Skeletal muscle satellite cell (primary cell): ENCODE data around the gene DNAAF1.
A peak's percentile ranks its signal among the peaks of the same experiment; 100 is the strongest.
"Not testable (repeated sequence)": the region's sequence is repeated elsewhere in the genome, so short reads cannot be mapped to it uniquely, and the experiment has no call there.

ENCODE experiments used
- H3K27me3 ChIP-seq: 2 replicates; pipeline ENCODE4 v1.7.0; 2013; ENCODE audit warnings: low read length; ENCODE audit not compliant: control insufficient read depth, insufficient read depth
- H3K36me3 ChIP-seq: 2 replicates; pipeline ENCODE4 v1.7.0; 2013; ENCODE audit warnings: mild to moderate bottlenecking, control low read depth, low read length; ENCODE audit not compliant: insufficient read depth
- H3K4me1 ChIP-seq: 2 replicates; pipeline ENCODE4 v1.7.0; 2013; ENCODE audit warnings: low read length; ENCODE audit not compliant: control insufficient read depth, insufficient read depth
- H3K4me2 ChIP-seq: 2 replicates; pipeline ENCODE4 v1.7.0; 2013; ENCODE audit warnings: mild to moderate bottlenecking, low read length
- H3K4me3 ChIP-seq: 2 replicates; pipeline ENCODE4 v1.7.0; 2013; ENCODE audit warnings: low read length
- H3K9ac ChIP-seq: 2 replicates; pipeline ENCODE4 v1.7.0; 2013; ENCODE audit warnings: mild to moderate bottlenecking, low read depth, low read length, moderate library complexity
- H3K9me3 ChIP-seq: replicated peaks from 2 replicates; pipeline ENCODE4 v1.7.0; 2013; ENCODE audit warnings: mild to moderate bottlenecking, control low read depth, low read length

The DNAAF1 gene

DNA sequence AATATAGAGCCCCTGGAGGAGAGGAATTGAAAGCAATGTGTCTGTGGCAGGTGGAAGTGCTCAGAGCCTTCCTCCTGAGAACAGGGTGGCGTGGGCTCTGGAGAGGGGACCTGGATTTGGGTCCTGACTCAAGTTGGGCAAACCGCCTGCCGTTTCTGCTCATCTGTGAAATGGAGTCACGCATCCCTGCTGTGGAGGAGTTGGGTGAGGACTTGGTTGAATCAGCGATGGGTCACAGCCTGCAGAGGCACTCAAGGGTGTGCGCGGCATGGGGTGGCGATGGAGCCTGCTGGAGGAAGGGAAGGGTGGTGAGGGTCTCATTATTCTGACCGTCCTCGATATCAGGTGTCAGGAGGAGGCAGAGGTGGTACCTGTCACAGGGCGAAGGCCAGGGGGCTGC, 48.9 kb downstream of the DNAAF1 start:
- H3K4me2 ChIP-seq = no peak overlapping the region
- H3K27me3 ChIP-seq = peaks cover 21% of the 10 kb centered on the region
- peaks cover 6% of the 10 kb centered on the region for H3K4me1 ChIP-seq
- H3K9ac ChIP-seq = no peak overlapping the region
- no peaks in the 10 kb centered on the region for H3K36me3 ChIP-seq
- no peaks in the 10 kb centered on the region for H3K9me3 ChIP-seq
- no peak overlapping the region for H3K4me3 ChIP-seq

GRCh38 chr16:84194470-84195200, 49.5 kb downstream of the DNAAF1 start:
- peaks cover 21% of the 10 kb centered on the region for H3K27me3 ChIP-seq
- no peaks in the 10 kb centered on the region for H3K36me3 ChIP-seq
- H3K9ac ChIP-seq = no peak overlapping the region
- no peak overlapping the region for H3K4me3 ChIP-seq
- peaks cover 9% of the 10 kb centered on the region for H3K4me1 ChIP-seq
- no peak overlapping the region for H3K4me2 ChIP-seq
- no peaks in the 10 kb centered on the region for H3K9me3 ChIP-seq

DNA sequence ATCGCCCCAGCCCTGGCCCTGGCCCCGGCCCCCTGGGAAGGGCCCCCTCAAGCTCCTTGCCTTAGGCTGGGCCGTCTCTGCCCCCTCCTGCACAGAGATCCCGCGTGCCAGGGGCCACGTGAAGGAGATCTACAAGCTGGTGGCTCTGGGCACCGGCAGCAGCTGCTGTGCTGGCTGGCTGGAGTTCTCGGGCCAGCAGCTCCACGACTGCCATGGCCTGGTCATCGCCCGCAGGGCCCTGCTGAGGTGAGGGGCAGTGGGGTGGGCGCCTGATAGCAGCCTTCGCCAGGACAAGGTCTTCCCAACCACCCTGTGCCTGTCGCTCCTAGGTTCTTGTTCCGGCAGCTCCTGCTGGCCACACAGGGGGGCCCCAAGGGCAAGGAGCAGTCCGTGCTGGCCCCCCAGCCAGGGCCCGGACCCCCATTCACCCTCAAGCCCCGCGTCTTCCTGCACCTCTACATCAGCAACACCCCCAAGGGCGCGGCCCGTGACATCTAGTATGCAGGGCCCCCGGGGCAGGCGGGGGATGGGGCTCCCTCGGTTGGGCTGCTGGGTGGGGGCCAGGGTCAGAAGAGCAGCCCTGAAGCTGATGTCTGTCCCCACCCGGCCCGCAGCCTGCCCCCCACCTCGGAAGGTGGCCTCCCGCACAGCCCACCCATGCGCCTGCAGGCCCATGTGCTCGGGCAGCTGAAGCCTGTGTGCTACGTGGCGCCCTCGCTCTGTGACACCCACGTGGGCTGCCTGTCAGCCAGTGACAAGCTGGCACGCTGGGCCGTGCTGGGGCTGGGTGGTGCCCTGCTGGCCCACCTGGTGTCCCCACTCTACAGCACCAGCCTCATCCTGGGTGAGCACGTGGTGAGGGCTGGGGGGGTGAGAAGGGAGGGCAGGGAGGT, 50.3 kb downstream of the DNAAF1 start:
- H3K9ac ChIP-seq = no peak overlapping the region
- H3K4me3 ChIP-seq = no peak overlapping the region
- no peak overlapping the region for H3K4me2 ChIP-seq
- peaks cover 16% of the 10 kb centered on the region for H3K4me1 ChIP-seq
- no peaks in the 10 kb centered on the region for H3K9me3 ChIP-seq
- no peaks in the 10 kb centered on the region for H3K36me3 ChIP-seq
- H3K27me3 ChIP-seq = peaks cover 21% of the 10 kb centered on the region

DNA sequence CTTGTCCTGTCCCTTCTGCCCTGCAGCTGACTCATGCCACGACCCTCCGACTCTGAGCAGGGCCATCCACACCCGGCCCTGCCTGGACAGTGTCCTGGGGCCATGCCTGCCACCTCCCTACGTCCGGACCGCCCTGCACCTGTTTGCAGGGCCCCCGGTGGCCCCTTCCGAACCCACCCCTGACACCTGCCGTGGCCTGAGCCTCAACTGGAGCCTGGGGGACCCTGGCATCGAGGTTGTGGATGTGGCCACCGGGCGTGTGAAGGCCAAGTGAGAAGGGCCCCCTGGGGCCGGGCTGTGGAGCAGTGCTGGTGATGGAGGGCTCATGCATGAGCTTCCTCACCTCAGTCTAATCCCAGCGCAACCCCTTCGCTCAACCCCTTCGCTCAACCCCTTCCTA, 51.0 kb downstream of the DNAAF1 start:
- Histone ChIP-seq H3K9ac (no peak overlapping the region), H3K9me3 (no peaks in the 10 kb centered on the region), H3K4me1 (peaks cover 16% of the 10 kb centered on the region), H3K4me2 (no peak overlapping the region), H3K27me3 (peaks cover 21% of the 10 kb centered on the region), H3K36me3 (no peaks in the 10 kb centered on the region), H3K4me3 (no peak overlapping the region)

DNA sequence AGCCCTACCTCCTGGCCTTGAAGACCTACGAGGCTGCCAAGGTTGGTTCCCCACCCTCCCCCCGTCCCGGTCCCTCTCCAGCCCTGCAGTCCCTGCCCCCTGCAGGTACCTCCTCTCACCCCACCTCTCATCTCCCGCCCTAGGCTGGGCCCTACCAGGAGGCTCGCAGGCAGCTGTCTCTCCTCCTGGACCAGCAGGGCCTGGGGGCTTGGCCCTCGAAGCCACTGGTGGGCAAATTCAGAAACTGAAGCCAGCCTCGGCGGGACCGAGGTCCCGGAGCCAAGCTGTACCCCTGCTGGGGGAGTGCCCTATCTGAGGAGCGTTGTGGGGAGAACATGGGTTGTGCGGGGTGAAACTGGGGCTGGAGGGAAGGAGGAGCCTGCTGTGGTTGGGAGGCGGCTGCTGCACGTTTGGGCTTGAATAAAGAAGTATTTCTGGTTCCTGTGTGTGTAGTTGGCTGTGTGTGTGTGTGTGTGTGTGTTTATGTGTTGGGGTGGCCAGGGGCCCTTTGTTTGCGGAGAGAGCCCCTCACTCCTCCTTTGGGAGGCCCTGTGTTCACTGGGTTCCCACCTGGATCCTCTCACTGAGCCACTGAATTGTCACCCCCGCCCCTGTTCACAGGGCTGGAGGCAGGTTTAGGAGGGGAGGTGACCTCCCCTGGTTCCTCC, 51.8 kb downstream of the DNAAF1 start:
- no peak overlapping the region for H3K9ac ChIP-seq
- peaks cover 16% of the 10 kb centered on the region for H3K4me1 ChIP-seq
- no peaks in the 10 kb centered on the region for H3K36me3 ChIP-seq
- no peak overlapping the region for H3K4me3 ChIP-seq
- H3K27me3 ChIP-seq = peaks cover 21% of the 10 kb centered on the region
- no peaks in the 10 kb centered on the region for H3K9me3 ChIP-seq
- H3K4me2 ChIP-seq = no peak overlapping the region

DNA sequence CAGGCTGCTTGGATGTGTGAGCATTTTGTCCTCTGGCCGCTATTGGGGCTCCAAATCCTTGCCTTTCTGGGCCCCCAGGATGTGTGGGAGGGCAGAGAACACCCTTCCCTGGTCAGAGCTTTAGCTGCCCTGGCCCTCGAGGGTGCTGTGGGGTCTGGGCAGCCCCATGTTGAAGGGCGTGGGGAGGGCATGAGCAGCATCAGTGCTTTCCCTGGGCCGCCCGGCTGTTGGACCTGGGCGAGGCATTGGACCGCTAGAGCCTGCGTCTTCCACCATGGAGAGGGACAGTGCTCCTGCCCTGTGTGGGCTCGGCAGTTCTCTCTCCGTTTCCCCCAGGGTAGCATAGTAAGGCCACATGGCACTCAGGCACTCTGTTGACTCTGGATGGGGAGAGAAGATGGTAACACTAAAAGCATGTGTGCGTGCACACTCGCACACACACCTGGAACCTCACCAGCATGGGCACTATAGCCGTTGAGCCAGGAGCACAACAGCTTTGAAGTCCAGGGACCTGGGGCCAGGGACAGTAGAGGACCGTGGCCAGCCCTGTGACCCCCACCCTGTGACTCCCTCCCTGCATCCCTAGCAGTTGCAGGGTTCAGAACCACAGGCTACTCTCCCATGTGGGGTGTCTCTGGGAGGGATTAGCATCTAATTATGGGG, 52.5 kb downstream of the DNAAF1 start:
- Histone ChIP-seq H3K36me3 (no peaks in the 10 kb centered on the region), H3K27me3 (peaks cover 21% of the 10 kb centered on the region), H3K4me3 (no peak overlapping the region), H3K4me1 (peaks cover 16% of the 10 kb centered on the region), H3K4me2 (no peak overlapping the region), H3K9me3 (no peaks in the 10 kb centered on the region), H3K9ac (no peak overlapping the region)

DNA sequence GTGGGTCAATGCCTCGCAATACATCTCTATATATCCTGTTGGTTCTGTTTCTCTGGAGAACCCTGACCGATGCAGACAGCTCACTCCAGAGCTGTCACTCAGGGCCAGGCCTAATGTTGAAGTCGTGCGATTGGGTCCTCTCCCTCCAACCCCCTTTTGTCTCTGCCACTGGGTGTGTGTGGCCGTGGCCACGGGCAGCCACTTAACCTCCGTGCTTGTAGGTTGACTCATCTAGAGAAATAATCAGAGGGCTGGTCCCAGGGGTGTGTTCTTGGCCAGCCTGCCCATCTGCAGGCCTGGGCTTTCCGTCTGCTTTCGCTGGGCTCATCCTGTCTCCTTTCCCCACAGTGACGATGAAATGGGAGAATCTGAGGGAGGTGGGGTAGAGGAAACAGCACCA, 53.3 kb downstream of the DNAAF1 start:
- Histone ChIP-seq H3K36me3 (no peaks in the 10 kb centered on the region), H3K9me3 (no peaks in the 10 kb centered on the region), H3K4me2 (no peak overlapping the region), H3K4me3 (no peak overlapping the region), H3K4me1 (peaks cover 16% of the 10 kb centered on the region), H3K27me3 (peaks cover 18% of the 10 kb centered on the region), H3K9ac (no peak overlapping the region)

- H3K4me1 ChIP-seq = peaks cover 16% of the 10 kb centered on the region
- H3K4me2 ChIP-seq = no peak overlapping the region
- peaks cover 11% of the 10 kb centered on the region for H3K27me3 ChIP-seq
- no peak overlapping the region for H3K9ac ChIP-seq
- H3K9me3 ChIP-seq = no peaks in the 10 kb centered on the region
- H3K4me3 ChIP-seq = no peak overlapping the region
- H3K36me3 ChIP-seq = no peaks in the 10 kb centered on the region
Observed at GRCh38 chr16:84199097-84199496, 54.0 kb downstream of the DNAAF1 start.

DNA sequence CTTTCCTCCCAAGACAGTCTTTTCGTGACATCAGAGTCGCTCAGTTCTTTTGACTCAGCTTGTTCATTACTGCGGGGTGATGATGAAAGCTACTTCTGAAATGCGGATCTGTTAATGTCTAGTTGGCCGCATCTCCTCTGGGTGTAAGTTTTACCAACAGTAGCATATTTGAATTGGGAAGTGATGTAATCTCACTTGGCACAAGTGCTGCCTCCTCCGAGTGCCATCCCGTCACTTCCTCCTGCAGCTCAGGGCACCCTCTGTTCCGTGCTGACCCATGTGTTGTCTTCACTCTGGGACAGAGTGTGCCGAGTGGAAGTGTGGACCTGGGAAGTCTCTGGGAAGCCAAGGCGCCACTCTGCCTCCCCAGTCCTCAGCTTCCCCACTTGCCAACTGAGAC, 54.8 kb downstream of the DNAAF1 start:
- Histone ChIP-seq H3K4me3 (no peak overlapping the region), H3K4me2 (peak overlapping the region; percentile 16), H3K36me3 (no peaks in the 10 kb centered on the region), H3K9ac (no peak overlapping the region), H3K27me3 (peaks cover 3% of the 10 kb centered on the region), H3K9me3 (no peaks in the 10 kb centered on the region), H3K4me1 (peaks cover 16% of the 10 kb centered on the region)

GRCh38 chr16:84204551-84204950, 59.4 kb downstream of the DNAAF1 start:
- H3K36me3 ChIP-seq, H3K9ac ChIP-seq, H3K4me3 ChIP-seq, H3K4me2 ChIP-seq, H3K9me3 ChIP-seq: not testable (repeated sequence)
- Histone ChIP-seq H3K4me1 (peaks cover 11% of the 10 kb centered on the region), H3K27me3 (peaks cover 16% of the 10 kb centered on the region)

DNA sequence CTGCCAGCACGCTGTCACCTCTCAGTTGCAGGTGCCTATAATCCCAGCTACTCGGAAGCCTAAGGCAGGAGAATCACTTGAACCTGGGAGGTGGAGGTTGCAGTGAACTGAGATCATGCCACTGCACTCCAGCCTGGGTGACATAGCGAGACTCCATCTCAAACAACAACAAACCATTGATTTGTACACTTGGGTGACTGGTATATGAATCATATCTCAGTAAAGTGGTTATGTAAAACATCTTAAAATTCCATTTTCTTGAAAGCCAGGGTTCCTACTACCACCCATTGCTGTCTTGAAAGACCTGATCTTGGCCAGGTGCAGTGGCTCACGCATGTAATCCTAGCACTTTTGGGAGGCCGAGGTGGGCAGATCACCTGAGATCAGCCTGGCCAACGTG, 60.0 kb downstream of the DNAAF1 start:
- H3K4me2 ChIP-seq, H3K9me3 ChIP-seq, H3K4me3 ChIP-seq, H3K4me1 ChIP-seq, H3K36me3 ChIP-seq, H3K9ac ChIP-seq: not testable (repeated sequence)
- peaks cover 16% of the 10 kb centered on the region for H3K27me3 ChIP-seq
